Hepatocyte (in vitro differentiated cells): Measurements from ENCODE around the gene DCUN1D2. TPM values are rescaled to one million over a fixed set of nuclear protein-coding genes. Genes with fewer than 3 reads are reported as not detected.

Source experiments
- DNase-seq: peaks from one replicate; pipeline ENCODE4 v3.0.0-alpha.2; 2016; ENCODE audit warnings: low spot score
- H2AFZ ChIP-seq: fragments of 200-600 bp; sonication (generic); 2 replicates; pipeline ENCODE4 v1.6.0; 2016; ENCODE audit warnings: antibody characterized with exemption, mild to moderate bottlenecking
- H3K27ac ChIP-seq: fragments of 200-600 bp; sonication (generic); 2 replicates; pipeline ENCODE4 v1.5.1; 2016; ENCODE audit warnings: mild to moderate bottlenecking
- H3K27me3 ChIP-seq: fragments of 200-600 bp; sonication (generic); 2 replicates; pipeline ENCODE4 v1.6.1; 2016
- H3K36me3 ChIP-seq: fragments of 200-600 bp; sonication (generic); replicated peaks from 2 replicates; pipeline ENCODE4 v1.5.1; 2016; ENCODE audit warnings: low read depth; ENCODE audit not compliant: insufficient read depth
- H3K4me1 ChIP-seq: fragments of 200-600 bp; sonication (generic); 2 replicates; pipeline ENCODE4 v1.5.1; 2016; ENCODE audit warnings: mild to moderate bottlenecking, moderate library complexity; ENCODE audit not compliant: insufficient read depth
- H3K4me2 ChIP-seq: fragments of 200-600 bp; sonication (generic); 2 replicates; pipeline ENCODE4 v1.6.0; 2016
- H3K4me3 ChIP-seq: fragments of 200-600 bp; sonication (generic); 2 replicates; pipeline ENCODE4 v1.5.1; 2016; ENCODE audit warnings: mild to moderate bottlenecking
- H3K79me2 ChIP-seq: fragments of 200-600 bp; sonication (generic); 2 replicates; pipeline ENCODE4 v1.6.0; 2017; ENCODE audit warnings: mild to moderate bottlenecking
- H3K9me2 ChIP-seq: fragments of 200-600 bp; sonication (generic); replicated peaks from 2 replicates; pipeline ENCODE4 v1.6.0; 2017; ENCODE audit warnings: mild to moderate bottlenecking; ENCODE audit not compliant: insufficient read depth
- H3K9me3 ChIP-seq: fragments of 200-600 bp; sonication (generic); 2 replicates; pipeline ENCODE4 v1.5.1; 2016; ENCODE audit warnings: low read depth, mild to moderate bottlenecking
- H4K20me1 ChIP-seq: fragments of 200-600 bp; sonication (generic); 2 replicates; pipeline ENCODE4 v1.6.0; 2016; ENCODE audit warnings: mild to moderate bottlenecking; ENCODE audit not compliant: insufficient read depth, poor library complexity, severe bottlenecking
- CTCF ChIP-seq: fragments of 200-600 bp; sonication (generic); IDR thresholded peaks from 2 replicates; pipeline ENCODE4 v1.5.1; 2016; ENCODE audit warnings: antibody characterized with exemption, mild to moderate bottlenecking; ENCODE audit not compliant: poor library complexity
- EZH2 ChIP-seq: fragments of 200-600 bp; sonication (generic); IDR thresholded peaks from 2 replicates; pipeline ENCODE4 v1.6.1; 2016; ENCODE audit warnings: antibody characterized with exemption, mild to moderate bottlenecking, borderline replicate concordance
- EZH2phosphoT487 ChIP-seq: fragments of 200-600 bp; sonication (generic); IDR thresholded peaks from one replicate; pipeline ENCODE4 v1.6.1; 2018; ENCODE audit warnings: antibody characterized with exemption, mild to moderate bottlenecking, low read depth, moderate library complexity; ENCODE audit not compliant: unreplicated experiment, severe bottlenecking
- WGBS: methylation state at CpG from one replicate; pipeline ENCODE4 v1.1.6; 2016; ENCODE audit warnings: low lambda C conversion rate; ENCODE audit errors: missing lambda C conversion rate; 5-methylcytosine and 5-hydroxymethylcytosine counted together
- polyA plus RNA-seq: library from polyadenylated mRNA; unstranded; fragments of >200 nt; fragmentation: Nextera tagmentation; extraction: Ambion mirVana; gene quantifications from 2 replicates; pipeline ENCODE4 v1.2.1, GENCODE V29; 2016
- total RNA-seq: library from RNA; depleted of rRNA; stranded (reverse); fragments of >200 nt; gene quantifications from 2 replicates; pipeline ENCODE4 v1.2.3, GENCODE V29; 2014

Gene DCUN1D2
- total and polyA plus RNA-seq, 2 experiments from 2014 or later: 8.4 to 10.2 TPM

- peak overlapping the region; percentile 87 for H3K4me2 ChIP-seq
Measured at GRCh38 chr13:113491982-113492381, 1.5 kb upstream of the DCUN1D2 start.

GRCh38 chr13:113491418-113491883, 940 bp upstream of the DCUN1D2 start:
- H3K27ac ChIP-seq: peak overlapping the region; percentile 96
- peaks cover 81% of the 10 kb centered on the region for H3K79me2 ChIP-seq
- peak overlapping the region; percentile 87 for H3K4me2 ChIP-seq
- H2AFZ ChIP-seq: peak overlapping the region; percentile 58
- no peaks in the 10 kb centered on the region for H3K27me3 ChIP-seq
- TF ChIP-seq EZH2: no peak
- H3K9me2 ChIP-seq: no peaks in the 10 kb centered on the region
- peak; percentile 69 for DNase-seq
- H4K20me1 ChIP-seq: peaks cover 32% of the 10 kb centered on the region
- H3K36me3 ChIP-seq: no peaks in the 10 kb centered on the region
- H3K4me3 ChIP-seq: peak overlapping the region; percentile 78
- WGBS: 2% methylated on average over 20 of the region's 22 CpGs
- H3K9me3 ChIP-seq: no peaks in the 10 kb centered on the region
- H3K4me1 ChIP-seq: peaks cover 50% of the 10 kb centered on the region

More at GRCh38 chr13:113491982-113492381, 1.5 kb upstream of the DCUN1D2 start:
- Histone ChIP-seq H3K4me3 (peak overlapping the region; percentile 78), H3K9me3 (no peaks in the 10 kb centered on the region), H3K79me2 (peaks cover 81% of the 10 kb centered on the region), H3K9me2 (no peaks in the 10 kb centered on the region), H3K36me3 (no peaks in the 10 kb centered on the region), H2AFZ (no peak overlapping the region), H3K27me3 (no peaks in the 10 kb centered on the region), H3K4me1 (peaks cover 50% of the 10 kb centered on the region), H3K27ac (peak overlapping the region; percentile 96), H4K20me1 (peaks cover 38% of the 10 kb centered on the region)
- WGBS: 49% methylated on average over 9 of the region's 9 CpGs
- DNase-seq: no peak
- TF ChIP-seq CTCF: no peak
- TF ChIP-seq EZH2: no peak
- no peak for TF ChIP-seq EZH2phosphoT487

- no peaks in the 10 kb centered on the region for H3K9me3 ChIP-seq
- H3K36me3 ChIP-seq: no peaks in the 10 kb centered on the region
- peak overlapping the region; percentile 87 for H3K4me3 ChIP-seq
- peak overlapping the region; percentile 70 for H2AFZ ChIP-seq
- H3K27ac ChIP-seq: peak overlapping the region; percentile 96
- peak; percentile 69 for DNase-seq
- H3K9me2 ChIP-seq: no peaks in the 10 kb centered on the region
- H3K4me1 ChIP-seq: peaks cover 34% of the 10 kb centered on the region
- H3K4me2 ChIP-seq: peak overlapping the region; percentile 86
- 1% methylated on average over 27 of the region's 54 CpGs for WGBS
- peaks cover 22% of the 10 kb centered on the region for H4K20me1 ChIP-seq
- no peaks in the 10 kb centered on the region for H3K27me3 ChIP-seq
- TF ChIP-seq EZH2 (no peak), CTCF (no peak), EZH2phosphoT487 (no peak)
- peaks cover 81% of the 10 kb centered on the region for H3K79me2 ChIP-seq
Measured at GRCh38 chr13:113489549-113490495, 689 bp downstream of the DCUN1D2 start.

- H3K79me2 ChIP-seq: peaks cover 81% of the 10 kb centered on the region
- DNase-seq: peak; percentile 41
- no peaks in the 10 kb centered on the region for H3K36me3 ChIP-seq
- H3K4me2 ChIP-seq: peak overlapping the region; percentile 86
- H3K4me3 ChIP-seq: peak overlapping the region; percentile 87
- no peak overlapping the region for H2AFZ ChIP-seq
- peaks cover 25% of the 10 kb centered on the region for H4K20me1 ChIP-seq
- H3K27me3 ChIP-seq: no peaks in the 10 kb centered on the region
- TF ChIP-seq CTCF: no peak
- TF ChIP-seq EZH2: no peak
- TF ChIP-seq EZH2phosphoT487: no peak
- peak overlapping the region; percentile 96 for H3K27ac ChIP-seq
- peaks cover 27% of the 10 kb centered on the region for H3K4me1 ChIP-seq
- 15% methylated on average over 8 of the region's 8 CpGs for WGBS
- no peaks in the 10 kb centered on the region for H3K9me2 ChIP-seq
- H3K9me3 ChIP-seq: no peaks in the 10 kb centered on the region
Measured at GRCh38 chr13:113489171-113489548, 1.4 kb downstream of the DCUN1D2 start.
